ENCODE results near the gene CAMKK1.
A peak's percentile ranks its signal among the peaks of the same experiment; 100 is the strongest.

The CAMKK1 gene

GRCh38 chr17:3893003-3893719 lies at the start of gene CAMKK1:
Gene CAMKK1 (minus strand): TSS chr17:3893053. CDS start chr17:3885687, 7,366 bp downstream.
- DNase-seq: peak; percentile 84 to 93 (median 91)

DNA sequence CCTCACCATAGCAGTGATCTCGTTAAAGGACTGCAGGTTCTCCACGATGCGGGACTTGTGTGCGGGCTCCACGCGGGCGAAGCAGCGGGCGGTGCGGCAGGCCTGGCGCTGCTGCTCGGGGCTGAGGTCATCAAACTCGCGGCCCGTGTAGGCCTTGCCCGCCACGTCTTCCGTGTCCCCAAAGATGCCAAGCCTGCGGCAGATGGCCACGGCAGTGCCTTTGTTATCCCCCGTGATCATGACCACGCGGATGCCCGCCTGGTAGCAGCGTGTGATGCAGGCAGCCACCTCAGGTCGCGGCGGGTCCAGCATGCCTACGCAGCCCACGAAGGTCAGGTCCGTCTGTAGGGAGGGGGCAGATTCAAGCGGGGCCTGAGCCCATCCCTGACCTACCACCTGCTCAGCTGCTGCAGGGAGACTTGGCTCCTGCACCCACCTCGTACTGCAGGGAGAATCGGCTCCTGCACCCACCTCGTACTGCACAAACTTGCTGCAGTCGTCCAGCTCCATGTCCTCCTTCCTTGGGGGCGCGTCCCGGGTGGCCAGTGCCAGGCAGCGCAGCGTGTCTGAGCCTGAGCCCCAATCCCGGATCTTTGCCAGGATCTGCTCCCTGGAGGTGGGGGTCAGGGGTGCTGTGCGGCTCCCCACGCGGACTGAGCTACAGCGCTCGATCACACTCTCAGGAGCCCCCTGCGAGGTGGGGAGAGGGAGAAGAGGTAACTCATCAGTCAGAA lies 48.3 kb upstream of the CAMKK1 start:
- DNase-seq: no peak

DNA sequence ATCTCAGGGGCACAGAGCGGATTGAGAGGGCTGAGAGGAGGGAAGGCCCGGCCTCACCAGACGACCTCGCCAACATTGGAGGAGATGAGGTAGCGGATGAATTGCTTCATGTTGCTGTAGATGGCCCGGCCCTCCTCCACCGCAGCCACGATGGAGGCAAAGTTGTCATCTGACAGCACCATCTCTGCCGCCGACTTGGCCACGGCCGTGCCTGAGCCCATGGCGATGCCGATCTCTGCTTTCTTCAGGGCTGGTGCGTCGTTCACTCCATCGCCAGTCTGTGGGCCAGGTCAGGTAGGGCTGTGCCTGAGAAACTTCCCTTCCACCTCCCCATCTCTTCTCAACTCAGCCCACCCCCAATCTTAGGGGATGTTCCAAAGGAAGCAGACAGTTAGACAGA lies 44.5 kb upstream of the CAMKK1 start:
- DNase-seq: no peak

DNA sequence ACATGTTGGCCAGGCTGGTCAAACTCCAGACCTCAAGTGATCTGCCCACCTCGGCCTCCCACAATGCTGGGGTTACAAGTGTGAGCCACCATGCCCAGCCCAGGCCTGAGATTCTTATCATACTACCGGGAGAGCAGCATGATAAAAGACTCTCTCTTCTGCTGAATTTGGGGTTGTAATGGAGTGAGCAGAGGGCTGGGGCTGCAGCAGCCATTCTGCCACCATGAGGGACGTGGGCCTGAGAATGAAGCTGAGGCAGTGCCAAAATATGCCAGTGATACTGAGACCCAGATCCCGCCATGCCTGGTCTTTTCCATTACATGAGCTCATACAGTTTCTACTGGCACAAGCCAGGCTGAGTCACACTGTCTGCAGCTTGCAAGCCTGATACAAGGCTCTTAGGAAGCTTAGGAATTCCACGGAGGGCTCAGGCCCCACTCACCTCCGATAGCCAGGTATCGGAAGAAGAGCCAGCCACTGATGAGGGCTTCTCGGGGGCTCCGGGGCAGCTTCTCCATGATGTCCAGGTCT lies 43.0 kb upstream of the CAMKK1 start:
- DNase-seq: no peak

DNA sequence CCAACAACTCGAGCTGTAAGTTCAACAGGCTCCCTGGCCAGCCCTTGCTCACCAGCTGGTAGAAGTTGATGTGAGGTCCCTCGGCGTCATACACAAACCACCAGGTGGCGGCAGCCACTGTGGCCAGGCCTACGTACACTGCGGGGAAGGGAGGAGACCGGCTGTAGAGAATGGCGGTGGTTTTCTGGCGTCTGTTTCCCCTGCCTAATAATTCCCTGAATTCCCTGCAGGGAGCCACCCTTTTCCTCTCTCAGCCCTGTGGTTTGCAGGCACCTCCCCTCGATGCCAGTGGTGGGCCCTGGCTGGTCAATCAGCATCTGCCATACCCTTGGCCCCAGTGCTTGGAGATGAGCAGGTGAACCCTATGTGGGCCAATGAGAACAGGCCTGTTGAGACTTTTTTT lies 42.3 kb upstream of the CAMKK1 start:
- DNase-seq: peak; percentile 19 to 75 (median 51)

GRCh38 chr17:3929764-3930163 lies 36.9 kb upstream of the CAMKK1 start:
- no peak for DNase-seq

DNA sequence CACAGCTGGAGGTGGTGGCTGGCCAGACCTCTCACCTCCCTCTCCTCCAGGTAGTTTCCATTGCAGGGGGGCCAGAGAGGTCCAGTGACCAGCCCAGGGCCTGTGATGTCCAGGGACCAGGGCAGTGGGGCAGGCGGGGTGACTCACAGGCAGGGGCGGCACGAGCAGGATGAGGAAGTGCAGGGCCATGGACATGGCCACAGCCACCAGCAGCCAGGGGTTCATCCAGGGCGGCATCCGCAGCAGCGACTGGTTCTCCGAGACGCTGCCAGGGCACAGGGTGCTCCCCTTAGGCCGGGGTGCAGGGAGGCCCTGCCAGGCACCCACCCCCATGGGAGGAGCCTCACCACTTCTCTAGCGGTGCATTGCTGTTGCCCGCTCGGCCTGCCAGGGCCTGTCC lies 36.3 kb upstream of the CAMKK1 start:
- DNase-seq: no peak

GRCh38 chr17:3928406-3928805 lies 35.6 kb upstream of the CAMKK1 start:
- no peak for DNase-seq

DNA sequence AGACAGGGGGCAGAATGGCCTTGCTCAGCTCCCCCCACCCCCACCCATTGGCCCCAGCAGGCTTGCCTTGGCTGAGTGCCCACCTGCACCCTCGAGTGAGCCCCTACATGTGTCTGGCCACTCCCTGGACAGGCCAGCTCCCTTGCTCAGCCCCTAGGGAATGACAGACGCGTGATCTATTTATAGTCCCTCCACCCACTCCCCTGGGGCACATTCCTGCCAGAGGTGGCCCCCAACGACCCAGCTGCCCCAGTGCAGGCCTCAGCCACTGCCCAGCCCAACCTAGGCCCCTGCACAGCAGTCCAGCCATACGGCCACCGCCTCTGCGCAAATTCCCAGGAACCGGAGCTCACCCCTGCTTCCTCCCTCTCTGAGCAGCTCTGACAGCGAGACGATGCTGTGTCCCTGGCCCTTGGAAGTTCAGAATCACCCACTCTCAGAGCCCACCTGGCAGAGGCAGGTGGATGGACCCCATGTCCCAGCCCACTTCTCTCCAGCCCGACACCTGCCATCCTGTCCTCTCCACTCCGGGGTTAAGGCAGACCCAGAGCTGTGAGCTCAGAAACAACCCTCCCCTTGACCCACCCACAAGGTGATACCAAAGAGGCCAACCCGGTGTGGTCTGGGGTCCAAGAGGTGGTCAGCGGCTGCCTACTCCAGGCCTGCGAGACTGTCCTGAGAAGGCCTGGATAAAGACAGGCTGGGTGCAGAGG lies 34.9 kb upstream of the CAMKK1 start:
- no peak for DNase-seq

DNA sequence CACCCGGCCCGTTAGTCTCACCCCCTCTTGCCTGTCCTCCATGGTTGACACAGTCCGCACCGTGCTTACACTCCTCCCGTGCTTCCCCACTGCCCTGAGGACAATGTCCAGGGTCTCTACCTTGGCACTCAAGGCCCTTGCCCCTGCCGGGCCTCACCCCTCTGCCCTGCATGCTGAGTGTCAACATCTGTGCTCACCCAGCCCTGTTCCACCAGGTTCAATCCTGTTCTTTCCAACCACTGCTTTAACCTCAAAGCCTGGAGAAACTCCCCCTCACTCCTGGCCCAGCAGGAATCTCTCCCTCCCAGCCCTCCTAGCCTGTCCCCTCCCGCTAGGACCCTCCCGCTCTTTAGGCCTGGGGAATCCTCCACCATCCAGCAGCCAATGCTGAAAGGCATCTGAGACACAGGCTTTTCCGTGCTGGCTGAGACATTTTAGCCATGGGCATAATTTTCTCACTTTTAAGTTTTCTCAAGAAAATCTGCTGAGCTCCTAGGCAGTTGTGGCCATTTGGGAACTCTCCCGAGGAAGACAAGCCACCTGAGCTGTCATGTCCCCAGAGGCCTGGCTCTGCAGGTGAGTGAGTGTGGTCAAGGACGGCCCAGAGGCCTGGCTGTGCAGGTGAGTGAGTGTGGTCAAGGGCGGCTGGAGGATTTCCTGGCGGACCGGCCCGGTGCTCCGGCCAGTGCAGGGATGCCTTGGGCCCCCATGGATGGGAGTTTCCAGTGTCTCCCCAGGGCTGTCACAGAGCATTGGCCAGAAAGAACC lies 34.2 kb upstream of the CAMKK1 start:
- no peak for DNase-seq

DNA sequence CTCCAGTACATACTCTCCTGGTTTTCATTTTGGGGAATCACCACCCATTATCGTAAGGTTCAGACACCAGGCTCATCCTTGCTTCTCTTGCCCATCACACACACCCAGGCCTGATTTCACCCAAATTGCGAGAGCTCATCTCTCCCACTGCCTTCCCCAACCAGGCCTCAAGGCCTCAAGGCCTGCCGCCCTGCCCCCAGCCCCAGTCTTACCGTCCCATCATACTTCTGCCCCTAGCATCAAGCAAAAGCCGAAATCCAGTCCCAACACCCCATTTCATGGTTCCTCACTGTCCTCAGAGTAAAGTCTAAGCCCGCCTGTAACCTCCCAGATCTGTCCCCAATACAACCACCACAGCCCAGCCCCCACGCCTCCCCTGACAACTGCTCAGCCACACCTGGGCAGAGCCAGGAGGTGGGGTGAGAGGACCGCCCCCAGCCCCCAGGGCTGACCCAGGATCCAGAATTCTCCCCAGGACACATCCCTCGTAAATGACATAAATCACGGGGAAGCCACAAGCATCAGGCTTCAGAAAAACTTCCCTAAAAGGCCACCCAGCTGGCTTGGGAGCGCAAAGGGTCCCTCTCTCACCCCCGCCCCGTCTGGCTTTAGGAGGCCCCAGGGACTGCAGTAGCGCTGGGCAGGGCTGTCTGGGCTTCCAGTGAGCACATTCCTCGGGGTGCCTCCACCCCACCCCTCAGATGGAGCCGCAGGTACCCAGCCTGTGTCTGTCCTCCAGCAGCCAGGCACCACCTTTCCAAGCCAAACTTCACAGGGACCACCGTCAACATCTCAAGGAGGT lies 33.0 kb upstream of the CAMKK1 start:
- DNase-seq: no peak

DNA sequence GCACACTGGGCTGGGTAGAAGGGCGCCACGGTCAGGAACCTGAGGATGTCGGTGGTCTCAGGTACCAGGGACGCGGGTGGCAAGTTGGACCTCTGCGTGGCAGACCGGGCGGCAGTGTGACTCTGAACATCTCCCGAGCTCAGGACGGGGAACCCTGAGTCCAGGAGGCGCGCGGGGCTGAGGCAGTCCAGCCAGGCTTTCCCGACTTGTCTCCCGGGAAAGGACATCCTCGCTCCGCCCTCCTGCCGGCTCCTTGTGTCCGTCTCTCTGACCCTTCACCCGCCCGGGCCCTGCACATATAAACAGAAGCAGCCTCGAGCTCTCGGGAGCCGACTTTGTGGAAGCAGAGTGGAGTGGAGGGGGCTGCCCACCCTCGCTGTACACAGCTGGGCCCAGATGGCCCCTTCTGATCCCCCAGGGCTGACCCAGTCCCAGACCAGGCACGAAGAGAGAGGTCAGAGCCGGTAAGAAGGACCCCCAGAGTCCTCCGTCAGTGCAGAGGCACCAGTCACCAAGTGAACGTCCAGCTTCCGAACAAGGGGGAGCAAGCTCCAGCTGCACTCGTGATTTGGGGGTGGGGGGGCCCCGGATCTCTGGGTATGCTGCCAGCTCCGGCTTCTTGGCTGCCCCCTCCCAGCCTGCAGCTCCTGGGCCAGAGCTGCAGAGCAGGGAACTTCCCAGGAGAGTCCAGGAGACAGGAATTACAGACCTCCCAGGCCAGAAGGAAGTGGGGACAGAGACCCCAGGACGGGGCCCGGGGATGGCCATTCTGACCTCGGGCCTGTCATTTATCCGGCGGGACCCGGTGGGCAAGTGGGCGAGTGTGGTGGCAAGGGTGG lies 31.9 kb upstream of the CAMKK1 start:
- no peak for DNase-seq

DNA sequence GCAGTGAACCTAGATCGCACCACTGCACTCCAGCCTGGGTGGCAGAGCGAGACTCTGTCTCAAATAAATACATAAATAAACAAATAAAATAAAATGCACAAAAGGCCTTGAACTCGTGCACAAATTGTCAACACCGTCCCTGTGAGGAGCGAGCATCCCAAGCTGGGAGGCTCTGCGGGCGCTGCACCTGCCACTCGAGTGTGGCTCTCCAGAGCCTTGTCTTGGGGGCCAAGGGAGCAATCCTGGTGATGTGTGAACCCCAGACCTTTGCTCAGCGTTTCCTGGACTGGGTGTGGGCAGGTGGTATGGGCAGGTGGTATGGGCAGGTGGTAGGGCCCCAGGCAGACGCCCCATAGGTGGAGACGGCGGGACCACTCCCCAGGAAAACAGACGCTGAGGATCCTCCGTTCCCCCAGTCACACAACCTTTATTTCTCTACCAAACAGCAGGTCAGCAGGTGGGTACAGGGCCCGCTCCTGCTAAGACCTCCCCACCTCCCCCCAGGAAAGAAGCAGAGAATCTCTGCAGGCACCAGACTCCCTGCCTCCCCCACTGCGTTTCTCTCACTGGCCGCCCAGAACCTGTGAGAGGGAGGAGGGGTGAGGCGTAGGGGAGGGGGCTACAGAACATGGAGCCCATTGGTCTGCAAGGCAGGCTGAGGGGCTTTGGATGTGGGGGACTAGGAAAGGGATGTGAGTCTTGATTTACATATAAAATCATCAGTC lies 30.8 kb upstream of the CAMKK1 start:
- DNase-seq: peak in 2 of 3 experiments; percentile 19 to 32

GRCh38 chr17:3922765-3923164 lies 29.9 kb upstream of the CAMKK1 start:
- no peak for DNase-seq

- DNase-seq: peak in 1 of 3 experiments; percentile 9
Observed at GRCh38 chr17:3921502-3922319, 28.9 kb upstream of the CAMKK1 start.

DNA sequence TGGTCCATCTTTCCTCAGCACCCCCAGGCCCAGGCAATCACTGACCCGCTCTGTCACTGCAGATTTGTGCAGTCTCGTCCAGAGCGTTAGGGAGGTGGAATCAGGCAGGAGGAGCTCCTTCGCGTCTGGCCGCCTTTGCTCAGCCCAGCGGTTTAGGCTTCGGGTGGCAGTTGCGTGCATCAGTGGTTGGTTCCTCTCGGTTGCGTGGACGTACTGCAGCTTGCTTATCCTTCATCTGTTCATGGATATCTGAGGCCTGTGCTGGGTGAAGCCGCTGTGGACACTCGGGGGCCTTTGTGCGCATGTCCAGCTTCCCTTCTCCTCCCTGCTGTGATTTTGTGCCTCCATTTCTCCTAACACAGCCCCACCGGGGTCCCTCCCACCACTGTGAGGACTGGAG lies 28.2 kb upstream of the CAMKK1 start:
- DNase-seq: peak in 1 of 3 experiments; percentile 1

DNA sequence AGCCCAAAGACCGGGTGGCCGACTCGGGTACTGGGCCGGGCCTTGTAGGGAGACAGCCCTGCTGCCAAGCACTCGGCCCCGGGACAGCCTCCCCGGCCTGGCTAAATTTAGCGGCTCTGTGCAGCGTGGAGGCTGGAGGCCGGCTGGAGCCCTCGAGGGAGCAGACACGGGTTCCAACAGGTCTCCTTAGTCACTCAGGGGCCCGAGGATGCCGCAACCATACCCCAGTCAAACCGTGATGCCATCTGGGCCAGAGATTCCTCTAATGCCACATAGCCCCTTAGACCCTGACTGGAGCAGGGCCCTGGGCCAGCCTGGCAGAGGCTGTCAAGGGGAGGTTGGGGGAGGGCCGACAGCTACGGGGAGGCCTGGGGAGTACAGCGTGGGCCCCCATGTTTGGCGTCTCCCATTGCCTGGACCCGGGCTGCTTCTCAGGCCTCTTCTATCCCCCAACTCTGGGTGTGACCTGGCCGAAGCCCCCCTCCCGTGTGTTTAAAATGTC lies 26.3 kb upstream of the CAMKK1 start:
- no peak for DNase-seq

DNA sequence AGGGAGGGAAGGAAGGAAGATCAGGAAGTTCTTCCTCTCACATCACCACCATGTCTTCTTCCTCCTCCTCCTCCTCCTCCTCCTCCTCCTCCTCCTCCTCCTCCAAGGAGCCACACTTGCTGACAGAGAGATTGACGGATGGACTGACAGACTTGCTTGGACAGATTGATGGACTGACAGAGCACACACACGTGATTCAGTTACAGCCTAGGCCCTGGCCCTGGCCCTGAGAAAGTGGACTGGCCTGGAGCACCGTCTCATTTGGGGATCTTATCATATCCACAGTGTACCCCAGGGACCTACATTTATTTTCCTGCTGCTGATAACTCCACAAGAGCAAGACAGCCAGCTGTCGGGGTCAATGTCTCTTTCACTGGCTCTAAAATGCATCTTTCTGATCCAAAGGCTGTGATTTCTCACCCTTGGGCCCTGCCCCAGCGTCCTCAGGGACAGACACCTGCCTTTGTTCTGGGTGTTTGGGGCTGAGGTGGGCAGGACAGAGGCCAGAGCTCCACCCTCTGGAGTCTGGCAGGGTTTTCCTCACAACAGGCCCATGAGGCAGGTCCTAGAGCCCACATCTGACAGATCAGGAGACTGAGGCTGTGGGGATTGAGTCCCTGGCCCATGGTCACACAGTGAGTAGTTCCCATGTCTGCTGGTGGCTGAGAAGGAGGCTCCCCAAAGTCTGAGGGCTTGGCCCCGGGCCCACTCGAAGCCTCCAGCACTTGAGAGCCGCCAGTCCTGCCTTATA lies 25.7 kb upstream of the CAMKK1 start:
- DNase-seq: no peak

Data from NCI-H1417 (cell line).